ENCODE results near the gene USP14. TPM values are rescaled to one million over a fixed set of nuclear protein-coding genes. Genes with fewer than 3 reads are reported as not detected.

The USP14 gene
- total RNA-seq, 2 donors from 2014 or later: 73.2 to 79.7 TPM

- peaks cover 11 to 15% of the 10 kb centered on the region in 2 donors for H3K4me1 Mint-ChIP-seq (ENCODE audit: low read depth in 2 of 2)
- H3K9me3 Mint-ChIP-seq: no peaks in the 10 kb centered on the region
- ATAC-seq: no peak
- H3K27ac Mint-ChIP-seq: peak overlapping the region in 1 of 2 donors; percentile 14
- no peak for DNase-seq (ENCODE audit: low spot score)
- no peak overlapping the region for H3K4me3 Mint-ChIP-seq
- no peaks in the 10 kb centered on the region for H3K27me3 Mint-ChIP-seq
- peaks cover 41% of the 10 kb centered on the region for H3K36me3 Mint-ChIP-seq
Observed at GRCh38 chr18:220708-221107, 62.4 kb downstream of the USP14 start.

- H3K27ac Mint-ChIP-seq: no peak overlapping the region
- peaks cover 22% of the 10 kb centered on the region for H3K36me3 Mint-ChIP-seq
- H3K4me3 Mint-ChIP-seq: no peak overlapping the region
- DNase-seq (ENCODE audit: low spot score): no peak
- peaks cover 3 to 4% of the 10 kb centered on the region in 2 donors for H3K4me1 Mint-ChIP-seq (ENCODE audit: low read depth in 2 of 2)
- H3K27me3 Mint-ChIP-seq: no peaks in the 10 kb centered on the region
- H3K9me3 Mint-ChIP-seq: no peaks in the 10 kb centered on the region
- no peak for ATAC-seq
Observed at GRCh38 chr18:225745-226144, 67.4 kb downstream of the USP14 start.

DNA sequence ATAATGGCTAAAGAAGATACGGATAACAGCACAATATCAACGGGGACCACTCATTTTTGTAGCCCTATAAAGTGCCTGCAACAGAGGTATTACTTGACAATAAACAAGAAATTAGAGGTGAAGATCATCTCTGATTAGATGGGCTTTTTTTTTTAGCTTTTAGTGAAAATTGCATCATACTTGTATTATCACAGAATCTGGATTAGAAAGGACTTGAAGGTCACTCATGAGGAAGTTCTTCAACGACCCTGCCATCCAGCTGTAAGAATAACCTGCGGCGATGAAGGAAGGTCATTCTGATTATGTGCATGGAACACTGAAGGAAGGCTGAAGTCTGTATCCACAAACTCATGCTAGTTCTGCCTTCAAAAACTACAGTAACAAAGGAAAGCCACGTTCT is 69.0 kb downstream of the USP14 start:
- ATAC-seq: no peak
- no peak for DNase-seq (ENCODE audit: low spot score)
- Mint-ChIP-seq H3K27me3 (no peaks in the 10 kb centered on the region), H3K36me3 (peaks cover 19% of the 10 kb centered on the region), H3K4me1 (ENCODE audit: low read depth in 2 of 2) (peaks cover 3 to 4% of the 10 kb centered on the region in 2 donors), H3K4me3 (no peak overlapping the region), H3K9me3 (no peaks in the 10 kb centered on the region), H3K27ac (no peak overlapping the region)

- DNase-seq (ENCODE audit: low spot score) (no peak), ATAC-seq (no peak)
- Mint-ChIP-seq H3K36me3 (peaks cover 18% of the 10 kb centered on the region), H3K4me3 (no peak overlapping the region), H3K4me1 (ENCODE audit: low read depth in 2 of 2) (peaks cover 3 to 4% of the 10 kb centered on the region in 2 donors), H3K9me3 (no peaks in the 10 kb centered on the region), H3K27ac (no peak overlapping the region), H3K27me3 (no peaks in the 10 kb centered on the region)
Observed at GRCh38 chr18:227902-228301, 69.5 kb downstream of the USP14 start.

DNA sequence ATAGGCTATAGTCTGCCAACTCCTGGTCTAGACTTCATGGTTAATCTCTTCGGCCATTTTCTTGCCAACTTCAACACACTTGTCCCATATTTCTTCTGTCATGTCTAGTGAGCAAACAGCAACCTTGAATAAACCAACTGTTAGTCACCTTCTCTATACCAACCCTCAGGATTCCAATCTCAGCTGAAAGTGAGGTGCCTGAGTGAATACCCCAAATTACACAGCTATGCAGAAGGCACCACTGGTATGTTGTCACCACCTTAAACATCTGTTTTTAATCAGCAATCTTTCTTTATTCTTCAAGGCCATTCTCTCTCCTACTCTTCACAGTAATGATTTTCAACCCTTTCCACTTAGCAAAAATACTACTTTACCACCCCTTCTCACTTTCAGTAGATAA is 70.2 kb downstream of the USP14 start:
- Mint-ChIP-seq H3K27ac (no peak overlapping the region), H3K27me3 (no peaks in the 10 kb centered on the region), H3K4me3 (no peak overlapping the region), H3K9me3 (no peaks in the 10 kb centered on the region), H3K4me1 (ENCODE audit: low read depth in 2 of 2) (peaks cover 3 to 4% of the 10 kb centered on the region in 2 donors), H3K36me3 (peaks cover 14% of the 10 kb centered on the region)
- ATAC-seq (no peak), DNase-seq (ENCODE audit: low spot score) (no peak)

- Mint-ChIP-seq H3K27ac (no peak overlapping the region), H3K27me3 (no peaks in the 10 kb centered on the region), H3K4me1 (ENCODE audit: low read depth in 2 of 2) (peaks cover 3 to 4% of the 10 kb centered on the region in 2 donors), H3K4me3 (no peak overlapping the region), H3K36me3 (peaks cover 9% of the 10 kb centered on the region), H3K9me3 (no peaks in the 10 kb centered on the region)
- ATAC-seq (no peak), DNase-seq (ENCODE audit: low spot score) (no peak)
Observed at GRCh38 chr18:231563-231962, 73.2 kb downstream of the USP14 start.

DNA sequence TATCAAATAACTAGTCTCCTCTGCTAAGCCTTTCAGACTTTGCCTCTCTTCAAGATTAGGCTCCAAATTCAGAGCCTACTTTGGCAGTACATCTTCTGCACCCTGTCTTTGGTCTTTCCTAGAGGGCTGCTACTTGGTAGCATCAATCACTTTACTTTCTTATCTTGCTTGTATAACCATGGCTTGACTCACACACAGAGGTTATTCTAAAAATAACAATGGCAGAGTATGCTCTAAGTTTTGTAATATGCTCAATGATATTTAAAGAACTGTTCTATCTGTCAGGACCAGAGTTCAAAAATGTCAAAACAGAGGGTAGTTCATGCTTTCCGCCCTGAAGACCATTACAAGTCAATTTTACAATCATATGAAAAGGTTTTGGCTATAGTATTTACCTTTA is 81.8 kb downstream of the USP14 start:
- Mint-ChIP-seq H3K27ac (no peak overlapping the region), H3K4me3 (no peak overlapping the region)
- no peak for ATAC-seq

DNA sequence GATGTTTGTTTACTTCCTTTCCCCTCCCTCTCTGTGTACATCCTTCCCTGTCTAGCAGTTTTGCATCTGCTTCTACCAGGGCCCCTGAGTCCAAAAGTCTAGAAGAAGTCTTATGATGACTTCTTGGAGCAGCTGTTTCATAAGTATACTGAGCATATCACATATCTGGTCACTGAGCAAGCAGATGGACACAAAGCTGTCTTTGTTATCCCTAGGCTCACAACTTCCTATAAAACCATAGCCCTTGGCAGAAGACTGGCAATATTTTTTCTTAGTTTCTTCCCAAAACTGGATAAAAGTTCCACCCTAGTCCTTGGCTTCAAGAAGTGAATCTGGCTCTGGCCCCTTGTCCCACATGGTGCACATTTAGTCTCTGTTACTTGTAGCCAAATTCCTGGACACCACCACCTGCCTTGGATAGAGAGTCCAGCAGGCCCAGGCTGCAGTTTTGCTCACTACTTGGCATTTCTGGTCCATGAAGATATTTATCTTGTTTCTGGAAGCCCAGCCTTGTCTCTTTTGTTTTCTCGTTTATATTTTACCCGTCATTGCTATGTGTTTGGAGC is 87.0 kb downstream of the USP14 start:
- no peak for ATAC-seq
- DNase-seq (ENCODE audit: low spot score): no peak
- Mint-ChIP-seq H3K27ac (no peak overlapping the region), H3K4me1 (ENCODE audit: low read depth in 2 of 2) (no peaks in the 10 kb centered on the region), H3K36me3 (peaks cover 28% of the 10 kb centered on the region), H3K4me3 (no peak overlapping the region), H3K27me3 (no peaks in the 10 kb centered on the region), H3K9me3 (no peaks in the 10 kb centered on the region)

More for the DNA sequence above, 81.8 kb downstream of the USP14 start:
- no peaks in the 10 kb centered on the region for H3K4me1 Mint-ChIP-seq (ENCODE audit: low read depth in 2 of 2)
- DNase-seq (ENCODE audit: low spot score): no peak
- no peaks in the 10 kb centered on the region for H3K27me3 Mint-ChIP-seq
- no peaks in the 10 kb centered on the region for H3K9me3 Mint-ChIP-seq
- peaks cover 10% of the 10 kb centered on the region for H3K36me3 Mint-ChIP-seq

- Mint-ChIP-seq H3K27me3 (no peaks in the 10 kb centered on the region), H3K9me3 (no peaks in the 10 kb centered on the region)
Observed at GRCh38 chr18:248053-248452, 89.7 kb downstream of the USP14 start.

GRCh38 chr18:250685-251084 is 92.3 kb downstream of the USP14 start:
- Mint-ChIP-seq H3K27ac (no peak overlapping the region), H3K4me3 (no peak overlapping the region)
- no peak for ATAC-seq

More at GRCh38 chr18:248053-248452, 89.7 kb downstream of the USP14 start:
- no peak overlapping the region for H3K4me3 Mint-ChIP-seq
- no peak for ATAC-seq
- no peaks in the 10 kb centered on the region for H3K4me1 Mint-ChIP-seq (ENCODE audit: low read depth in 2 of 2)
- no peak overlapping the region for H3K27ac Mint-ChIP-seq
- peaks cover 48% of the 10 kb centered on the region for H3K36me3 Mint-ChIP-seq
- DNase-seq (ENCODE audit: low spot score): no peak

DNA sequence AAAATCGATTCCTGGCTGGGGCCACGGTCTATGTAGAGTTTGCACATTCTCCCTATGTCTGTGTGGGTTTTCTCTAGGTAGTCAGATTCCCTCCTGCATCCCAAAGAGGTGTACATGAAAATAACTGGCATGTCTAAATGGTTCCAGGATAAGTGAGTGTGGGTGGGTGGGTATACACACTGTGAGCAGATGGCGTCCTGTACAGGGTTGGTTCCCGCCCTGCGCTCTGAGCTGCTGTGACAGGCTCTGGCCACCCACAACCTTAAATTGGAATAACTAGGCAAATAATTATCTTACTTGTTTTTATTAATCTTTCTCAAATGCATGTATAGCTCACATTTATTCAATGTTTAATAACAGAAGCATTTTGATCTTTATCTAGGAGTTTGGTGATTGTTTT is 93.2 kb downstream of the USP14 start:
- Mint-ChIP-seq H3K36me3 (peaks cover 41% of the 10 kb centered on the region), H3K27ac (no peak overlapping the region), H3K4me1 (ENCODE audit: low read depth in 2 of 2) (no peaks in the 10 kb centered on the region), H3K27me3 (no peaks in the 10 kb centered on the region), H3K9me3 (no peaks in the 10 kb centered on the region), H3K4me3 (no peak overlapping the region)
- DNase-seq (ENCODE audit: low spot score) (no peak), ATAC-seq (no peak)

More at GRCh38 chr18:250685-251084, 92.3 kb downstream of the USP14 start:
- Mint-ChIP-seq H3K36me3 (peaks cover 33% of the 10 kb centered on the region), H3K4me1 (ENCODE audit: low read depth in 2 of 2) (no peaks in the 10 kb centered on the region), H3K9me3 (no peaks in the 10 kb centered on the region), H3K27me3 (no peaks in the 10 kb centered on the region)
- no peak for DNase-seq (ENCODE audit: low spot score)

DNA sequence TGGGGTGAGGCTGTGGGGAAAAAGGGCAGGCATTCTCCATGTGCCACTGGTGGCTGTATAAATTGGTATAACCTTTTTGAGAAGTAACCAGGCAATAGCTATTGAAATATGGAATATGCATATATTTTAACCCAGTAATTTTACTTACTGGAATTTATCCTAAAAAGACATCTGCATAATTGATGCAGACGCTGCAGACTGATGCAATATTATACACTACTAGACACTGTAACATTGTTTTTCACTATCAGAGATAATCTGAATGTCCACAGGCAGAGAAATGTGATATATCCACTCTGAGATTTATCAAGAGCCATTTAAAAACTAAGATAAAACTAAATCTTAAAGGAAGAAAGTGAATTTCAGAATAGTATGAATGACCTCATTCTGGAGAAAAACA is 94.8 kb downstream of the USP14 start:
- ATAC-seq (no peak), DNase-seq (ENCODE audit: low spot score) (no peak)
- Mint-ChIP-seq H3K4me3 (no peak overlapping the region), H3K36me3 (peaks cover 50% of the 10 kb centered on the region), H3K9me3 (no peaks in the 10 kb centered on the region), H3K4me1 (ENCODE audit: low read depth in 2 of 2) (no peaks in the 10 kb centered on the region), H3K27me3 (no peaks in the 10 kb centered on the region), H3K27ac (no peak overlapping the region)

GRCh38 chr18:255171-255570 is 96.8 kb downstream of the USP14 start:
- Mint-ChIP-seq H3K9me3 (no peaks in the 10 kb centered on the region), H3K27me3 (no peaks in the 10 kb centered on the region), H3K36me3 (peaks cover 44% of the 10 kb centered on the region), H3K4me1 (ENCODE audit: low read depth in 2 of 2) (peaks cover 0 to 3% of the 10 kb centered on the region in 2 donors), H3K27ac (no peak overlapping the region), H3K4me3 (no peak overlapping the region)
- no peak for DNase-seq (ENCODE audit: low spot score)
- ATAC-seq: no peak

GRCh38 chr18:260547-260946 is 102.2 kb downstream of the USP14 start:
- H3K27ac Mint-ChIP-seq: no peak overlapping the region
- ATAC-seq (no peak), DNase-seq (ENCODE audit: low spot score) (no peak)
- no peak overlapping the region for H3K4me3 Mint-ChIP-seq
- H3K36me3 Mint-ChIP-seq: peaks cover 32% of the 10 kb centered on the region
- H3K9me3 Mint-ChIP-seq: no peaks in the 10 kb centered on the region
- H3K27me3 Mint-ChIP-seq: no peaks in the 10 kb centered on the region
- peaks cover 5 to 7% of the 10 kb centered on the region in 2 donors for H3K4me1 Mint-ChIP-seq (ENCODE audit: low read depth in 2 of 2)

Data from natural killer cell treated with Interleukin-12 subunit alpha and Interleukin-12 subunit beta and Interleukin-15 and Interleukin-18, amount 100 ng/mL, for 72 hours (primary cell).